Smooth muscle cell (in vitro differentiated cells): ENCODE measurements around the gene TSPOAP1. TPM values are rescaled to one million over a fixed set of nuclear protein-coding genes. Genes with fewer than 3 reads are reported as not detected.

Experiments
- DNase-seq: peaks from one replicate; lab custom pipeline; 2025; ENCODE audit not compliant: unreplicated experiment; lab: John Stamatoyannopoulos, UW
- H2AFZ ChIP-seq: fragments of 200-600 bp; sonication (generic); 2 replicates; pipeline ENCODE4 v1.6.0; 2016; ENCODE audit warnings: antibody characterized with exemption, low read depth, mild to moderate bottlenecking
- H3F3A ChIP-seq: fragments of 200-600 bp; sonication (generic); 2 replicates; pipeline ENCODE4 v1.6.0; 2017; ENCODE audit warnings: antibody characterized with exemption, low read depth
- H3K27ac ChIP-seq: fragments of 200-600 bp; sonication (generic); 2 replicates; pipeline ENCODE4 v1.5.1; 2016; ENCODE audit warnings: low read depth, mild to moderate bottlenecking
- H3K27me3 ChIP-seq: fragments of 200-600 bp; sonication (generic); 2 replicates; pipeline ENCODE4 v1.6.1; 2016; ENCODE audit warnings: low read depth, mild to moderate bottlenecking
- H3K36me3 ChIP-seq: fragments of 200-600 bp; sonication (generic); 2 replicates; pipeline ENCODE4 v1.5.1; 2016; ENCODE audit warnings: low read depth
- H3K4me1 ChIP-seq: fragments of 200-600 bp; sonication (generic); 2 replicates; pipeline ENCODE4 v1.5.1; 2016; ENCODE audit warnings: low read depth
- H3K4me2 ChIP-seq: fragments of 200-600 bp; sonication (generic); 2 replicates; pipeline ENCODE4 v1.6.0; 2016; ENCODE audit warnings: mild to moderate bottlenecking
- H3K4me3 ChIP-seq: fragments of 200-600 bp; sonication (generic); 2 replicates; pipeline ENCODE4 v1.5.1; 2016; ENCODE audit warnings: mild to moderate bottlenecking
- H3K79me2 ChIP-seq: fragments of 200-600 bp; sonication (generic); 2 replicates; pipeline ENCODE4 v1.6.0; 2016; ENCODE audit warnings: low read depth, mild to moderate bottlenecking
- H3K9ac ChIP-seq: fragments of 200-600 bp; sonication (generic); 2 replicates; pipeline ENCODE4 v1.6.0; 2016; ENCODE audit warnings: low read depth
- H3K9me3 ChIP-seq: fragments of 200-600 bp; sonication (generic); replicated peaks from 2 replicates; pipeline ENCODE4 v1.5.1; 2016; ENCODE audit warnings: low read depth
- H4K20me1 ChIP-seq: fragments of 200-600 bp; sonication (generic); 2 replicates; pipeline ENCODE4 v1.6.0; 2016; ENCODE audit warnings: low read depth
- WGBS: methylation state at CpG from one replicate; pipeline ENCODE4 v1.1.7; 2016; ENCODE audit warnings: low lambda C conversion rate; 5-methylcytosine and 5-hydroxymethylcytosine counted together
- polyA plus RNA-seq: library from polyadenylated mRNA; unstranded; fragments of >200 nt; fragmentation: Nextera tagmentation; extraction: Ambion mirVana; gene quantifications from 2 replicates; pipeline ENCODE4 v1.2.1, GENCODE V29; 2016
- total RNA-seq: library from RNA; depleted of rRNA; stranded (reverse); fragments of >200 nt; gene quantifications from 2 replicates; pipeline ENCODE4 v1.2.3, GENCODE V29; 2014
- TF ChIP-seq, protein P1 (sequence below): fragments of 200-600 bp; sonication (generic); IDR thresholded peaks from 2 replicates; pipeline ENCODE4 v1.5.1; 2017; ENCODE audit warnings: borderline replicate concordance, mild to moderate bottlenecking, antibody characterized with exemption; ENCODE audit not compliant: insufficient read depth, poor library complexity, severe bottlenecking

Gene TSPOAP1
- total and polyA plus RNA-seq, 2 experiments from 2014 or later = 7.0 to 11.7 TPM

DNA sequence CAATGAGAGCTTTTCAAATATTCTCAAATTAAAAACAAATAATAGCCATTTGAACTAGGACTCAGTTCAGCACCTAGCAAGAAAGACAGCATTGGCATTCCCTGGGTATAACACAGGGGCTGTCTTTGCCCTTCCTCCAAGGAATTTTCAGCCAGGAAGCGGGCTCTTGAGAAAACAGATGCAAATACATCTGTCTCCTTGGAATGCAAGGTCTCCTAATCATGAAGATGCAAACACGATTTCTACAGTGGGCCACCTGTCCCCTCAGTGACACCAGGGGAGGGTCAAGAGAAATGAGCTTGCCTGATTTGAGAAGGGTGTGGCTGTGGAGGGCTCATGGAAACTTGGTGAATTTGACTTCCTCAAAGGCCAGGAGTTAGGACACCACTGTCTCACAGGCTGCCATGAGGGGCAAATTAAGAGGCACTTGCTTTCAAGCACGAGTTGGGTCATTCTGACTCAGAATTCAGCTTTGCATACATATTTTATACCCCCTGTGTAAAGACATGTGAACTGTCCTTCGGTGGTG is 47.9 kb upstream of the TSPOAP1 start:
- Histone ChIP-seq H3K4me1 (no peaks in the 10 kb centered on the region), H2AFZ (no peak overlapping the region), H3K9ac (no peak overlapping the region), H3K79me2 (no peaks in the 10 kb centered on the region), H3K9me3 (no peaks in the 10 kb centered on the region), H3K36me3 (no peaks in the 10 kb centered on the region), H4K20me1 (no peaks in the 10 kb centered on the region), H3K4me2 (no peak overlapping the region), H3F3A (no peaks in the 10 kb centered on the region), H3K27me3 (no peaks in the 10 kb centered on the region), H3K27ac (no peak overlapping the region), H3K4me3 (no peak overlapping the region)
- 57% methylated on average over 4 of the region's 4 CpGs for WGBS
- DNase-seq = no peak
- TF ChIP-seq, protein P1, sequence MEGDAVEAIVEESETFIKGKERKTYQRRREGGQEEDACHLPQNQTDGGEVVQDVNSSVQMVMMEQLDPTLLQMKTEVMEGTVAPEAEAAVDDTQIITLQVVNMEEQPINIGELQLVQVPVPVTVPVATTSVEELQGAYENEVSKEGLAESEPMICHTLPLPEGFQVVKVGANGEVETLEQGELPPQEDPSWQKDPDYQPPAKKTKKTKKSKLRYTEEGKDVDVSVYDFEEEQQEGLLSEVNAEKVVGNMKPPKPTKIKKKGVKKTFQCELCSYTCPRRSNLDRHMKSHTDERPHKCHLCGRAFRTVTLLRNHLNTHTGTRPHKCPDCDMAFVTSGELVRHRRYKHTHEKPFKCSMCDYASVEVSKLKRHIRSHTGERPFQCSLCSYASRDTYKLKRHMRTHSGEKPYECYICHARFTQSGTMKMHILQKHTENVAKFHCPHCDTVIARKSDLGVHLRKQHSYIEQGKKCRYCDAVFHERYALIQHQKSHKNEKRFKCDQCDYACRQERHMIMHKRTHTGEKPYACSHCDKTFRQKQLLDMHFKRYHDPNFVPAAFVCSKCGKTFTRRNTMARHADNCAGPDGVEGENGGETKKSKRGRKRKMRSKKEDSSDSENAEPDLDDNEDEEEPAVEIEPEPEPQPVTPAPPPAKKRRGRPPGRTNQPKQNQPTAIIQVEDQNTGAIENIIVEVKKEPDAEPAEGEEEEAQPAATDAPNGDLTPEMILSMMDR = no peak

GRCh38 chr17:58375811-58376210 is 47.2 kb upstream of the TSPOAP1 start:
- no peak overlapping the region for H2AFZ ChIP-seq
- no peak overlapping the region for H3K4me3 ChIP-seq
- no peak overlapping the region for H3K9ac ChIP-seq
- DNase-seq = no peak
- H3K4me1 ChIP-seq = no peaks in the 10 kb centered on the region
- TF ChIP-seq, protein P1 = no peak
- H3K4me2 ChIP-seq = no peak overlapping the region
- WGBS = 38% methylated on average over 2 of the region's 2 CpGs
- no peak overlapping the region for H3K27ac ChIP-seq
- H3K9me3 ChIP-seq = no peaks in the 10 kb centered on the region
- no peaks in the 10 kb centered on the region for H3K27me3 ChIP-seq
- H4K20me1 ChIP-seq = no peaks in the 10 kb centered on the region
- H3K36me3 ChIP-seq = no peaks in the 10 kb centered on the region
- H3K79me2 ChIP-seq = no peaks in the 10 kb centered on the region
- no peaks in the 10 kb centered on the region for H3F3A ChIP-seq

GRCh38 chr17:58375256-58375655 is 46.7 kb upstream of the TSPOAP1 start:
- Histone ChIP-seq H3K27ac (no peak overlapping the region), H3K9me3 (no peaks in the 10 kb centered on the region), H3K9ac (no peak overlapping the region), H3K4me2 (no peak overlapping the region), H3K79me2 (no peaks in the 10 kb centered on the region), H3K4me3 (no peak overlapping the region), H3K4me1 (no peaks in the 10 kb centered on the region), H3F3A (no peaks in the 10 kb centered on the region), H2AFZ (no peak overlapping the region), H3K36me3 (no peaks in the 10 kb centered on the region), H4K20me1 (no peaks in the 10 kb centered on the region), H3K27me3 (no peaks in the 10 kb centered on the region)
- TF ChIP-seq, protein P1 = no peak
- WGBS = 87% methylated on average over 5 of the region's 5 CpGs
- DNase-seq = no peak

DNA sequence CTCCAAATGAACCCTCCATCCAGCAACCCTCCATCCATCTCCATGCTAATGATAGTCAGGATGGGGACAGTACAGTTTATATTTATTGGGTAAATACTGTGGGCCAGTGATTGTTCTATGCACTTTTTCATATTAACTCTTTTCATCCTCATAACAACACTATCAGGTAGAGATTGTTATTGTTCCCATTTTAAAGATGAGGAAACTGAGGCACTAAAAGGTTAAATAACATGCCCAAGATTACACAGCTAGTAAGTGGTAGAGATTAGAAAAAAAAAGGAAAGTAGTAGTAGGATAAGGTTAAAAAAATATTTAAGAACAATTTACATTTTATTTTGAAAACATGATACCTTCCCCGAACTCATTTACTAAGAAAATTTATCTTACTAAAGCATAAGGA is 45.3 kb upstream of the TSPOAP1 start:
- Histone ChIP-seq H3K9ac (no peak overlapping the region), H3F3A (no peaks in the 10 kb centered on the region), H3K9me3 (no peaks in the 10 kb centered on the region), H3K36me3 (no peaks in the 10 kb centered on the region), H3K27ac (no peak overlapping the region), H3K79me2 (no peaks in the 10 kb centered on the region), H4K20me1 (no peaks in the 10 kb centered on the region), H3K4me3 (no peak overlapping the region), H3K4me2 (no peak overlapping the region), H3K4me1 (no peaks in the 10 kb centered on the region), H3K27me3 (no peaks in the 10 kb centered on the region), H2AFZ (no peak overlapping the region)
- TF ChIP-seq, protein P1 = no peak
- WGBS = 95% methylated on average over 1 of the region's 1 CpG
- no peak for DNase-seq
